GM18520 (cell line): ENCODE results near the gene ESPN.
"Not testable (repeated sequence)": the region's sequence is repeated elsewhere in the genome, so short reads cannot be mapped to it uniquely, and the experiment has no call there.

Source experiments
- ATAC-seq: cut with Tn5 transposase; IDR thresholded peaks from one replicate; pipeline ENCODE4 v1.9.1; 2021; ENCODE audit not compliant: unreplicated experiment

ESPN gene

DNA sequence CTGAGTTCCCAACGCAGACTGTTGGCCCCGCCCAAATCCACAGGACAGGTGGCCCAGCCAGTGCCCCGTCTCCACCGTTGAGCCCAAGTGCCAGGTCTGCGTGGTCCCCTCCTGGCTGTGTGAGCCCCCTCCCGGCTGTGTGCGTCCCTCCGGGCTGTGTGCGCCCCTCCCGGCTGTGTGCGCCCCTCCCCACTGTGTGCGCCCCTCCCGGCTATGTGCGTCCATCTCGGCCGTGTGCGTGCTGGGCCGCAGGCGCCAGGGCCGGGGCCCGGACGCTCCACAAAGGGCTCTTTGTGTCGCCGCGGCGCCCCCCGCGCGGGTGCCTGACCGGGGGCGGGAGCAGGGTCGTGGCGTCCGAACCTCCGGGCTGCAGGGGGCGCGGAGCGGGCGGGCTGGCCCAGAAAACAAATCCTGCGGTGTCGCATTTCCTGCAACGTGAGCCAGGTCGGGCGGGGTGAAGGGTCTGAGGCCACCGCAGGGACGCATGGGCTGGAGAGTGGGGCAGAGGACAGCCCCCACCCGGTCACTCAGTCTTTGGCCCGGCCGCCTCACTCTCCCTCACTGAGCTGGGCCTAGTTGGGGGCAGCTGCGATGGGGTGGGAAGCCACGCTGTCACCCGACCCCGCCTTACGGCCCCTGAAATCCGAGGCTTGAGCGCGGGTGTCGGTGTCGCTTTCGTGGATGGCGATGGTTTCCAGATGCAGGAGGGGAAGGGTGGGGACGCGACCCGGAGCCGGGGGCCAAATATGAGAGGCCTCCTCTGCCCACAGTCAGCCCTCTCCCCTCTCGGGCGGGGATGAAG, 22.6 kb downstream of the ESPN start:
- ATAC-seq = no peak

DNA sequence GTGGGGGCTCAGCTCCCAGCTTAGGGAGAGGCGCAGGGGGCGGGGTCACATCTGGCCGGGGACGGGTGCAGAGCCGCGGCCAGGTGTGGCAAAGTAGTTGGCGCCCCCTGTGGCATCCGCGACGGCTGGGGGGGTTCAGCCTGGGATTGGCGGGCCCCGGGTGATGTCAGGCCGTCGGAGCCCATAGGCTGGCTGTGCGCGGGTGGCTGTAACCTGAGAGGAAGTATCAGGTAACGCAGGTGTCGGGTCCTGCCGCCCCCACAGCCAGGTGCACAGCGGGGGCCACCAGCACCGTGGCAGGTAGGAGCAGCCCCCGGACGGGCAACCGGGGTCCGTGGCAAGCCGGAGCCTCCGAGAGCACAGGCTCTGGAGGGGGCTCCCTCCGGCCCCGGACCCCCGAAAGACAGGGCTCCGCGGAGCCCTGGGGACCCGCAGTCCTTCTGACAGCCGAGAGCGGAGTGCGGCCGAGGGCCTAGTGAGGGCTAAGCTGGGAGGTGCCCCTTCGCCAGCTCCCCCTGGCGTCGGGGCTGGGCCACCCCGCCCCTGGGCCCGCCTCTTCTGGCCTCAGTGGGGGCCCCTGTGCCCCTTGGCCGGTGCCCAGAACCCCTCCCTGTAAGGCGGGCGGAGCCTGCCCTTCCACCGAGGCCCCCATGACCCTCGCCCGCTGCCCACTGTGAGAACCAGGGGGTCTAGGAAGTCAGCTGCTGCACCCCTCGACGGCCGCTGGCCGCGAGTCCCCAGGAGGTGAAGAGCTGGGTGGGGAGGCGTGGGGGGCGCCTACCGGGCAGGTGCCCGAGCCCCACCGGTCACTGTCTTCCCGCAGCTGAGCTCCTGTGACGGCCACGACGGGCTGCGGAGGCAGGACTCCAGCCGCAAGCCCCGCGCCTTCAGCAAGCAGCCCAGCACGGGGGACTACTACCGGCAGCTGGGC, 23.5 kb downstream of the ESPN start:
- no peak for ATAC-seq

DNA sequence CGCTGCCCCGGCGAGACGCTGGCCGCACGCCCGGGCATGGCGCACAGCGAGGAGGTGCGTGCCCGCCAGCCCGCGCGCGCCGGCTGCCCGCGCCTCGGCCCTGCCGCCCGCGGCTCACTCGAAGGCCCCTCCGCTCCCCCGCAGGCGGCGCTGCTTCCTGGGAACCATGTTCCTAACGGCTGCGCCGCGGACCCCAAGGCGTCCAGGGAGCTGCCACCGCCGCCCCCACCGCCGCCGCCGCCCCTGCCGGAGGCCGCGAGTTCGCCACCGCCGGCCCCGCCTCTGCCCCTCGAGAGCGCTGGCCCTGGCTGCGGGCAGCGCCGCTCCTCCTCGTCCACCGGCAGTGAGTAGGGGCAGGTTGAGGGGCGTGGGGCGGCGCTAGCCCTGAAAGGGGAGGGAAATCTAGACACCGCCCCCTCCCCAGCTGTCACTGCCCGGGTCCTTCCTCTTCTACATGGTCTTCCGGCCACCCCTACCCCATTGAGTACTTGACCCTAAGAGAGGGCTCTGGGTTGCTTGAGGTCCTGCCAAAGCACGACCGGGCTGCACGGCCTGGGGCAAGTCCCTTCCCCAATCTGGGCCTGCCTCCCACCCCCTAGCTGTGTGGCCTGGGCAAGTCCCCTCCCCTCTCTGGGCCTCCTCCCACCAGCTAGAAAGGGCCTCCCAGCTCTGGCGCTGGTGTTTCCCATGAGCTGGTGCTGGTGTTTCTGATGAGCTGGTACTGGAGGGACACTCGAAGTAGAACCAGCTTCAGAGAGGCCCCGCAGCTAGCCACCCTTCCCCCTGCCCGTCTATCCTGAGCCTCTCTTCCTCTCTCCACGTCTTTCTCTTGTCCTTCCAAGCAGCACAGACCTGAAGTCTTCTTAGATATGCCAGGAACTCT, 24.4 kb downstream of the ESPN start:
- no peak for ATAC-seq

DNA sequence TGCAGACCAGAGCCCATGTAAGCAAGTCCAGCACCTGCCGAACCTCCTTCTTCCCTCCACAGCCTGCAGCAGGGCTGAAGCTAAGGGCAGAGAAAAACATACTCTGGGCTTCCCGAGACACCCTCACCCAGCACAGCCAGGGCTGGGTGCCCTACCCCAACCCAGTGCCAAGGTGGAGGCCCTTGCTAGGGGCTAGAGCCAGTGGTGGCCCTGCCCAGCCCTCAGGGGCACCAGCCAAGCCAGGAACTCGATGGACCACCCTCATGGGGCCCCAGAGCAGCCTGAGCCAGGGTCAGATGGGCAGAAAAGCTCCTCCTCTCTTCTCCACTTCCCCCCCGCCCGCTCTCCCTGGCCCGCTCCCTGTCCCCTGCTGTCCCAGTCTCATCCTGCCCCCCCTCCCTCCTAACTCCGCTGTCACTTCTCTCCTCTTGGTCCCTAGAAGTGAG, 25.5 kb downstream of the ESPN start:
- ATAC-seq = no peak

DNA sequence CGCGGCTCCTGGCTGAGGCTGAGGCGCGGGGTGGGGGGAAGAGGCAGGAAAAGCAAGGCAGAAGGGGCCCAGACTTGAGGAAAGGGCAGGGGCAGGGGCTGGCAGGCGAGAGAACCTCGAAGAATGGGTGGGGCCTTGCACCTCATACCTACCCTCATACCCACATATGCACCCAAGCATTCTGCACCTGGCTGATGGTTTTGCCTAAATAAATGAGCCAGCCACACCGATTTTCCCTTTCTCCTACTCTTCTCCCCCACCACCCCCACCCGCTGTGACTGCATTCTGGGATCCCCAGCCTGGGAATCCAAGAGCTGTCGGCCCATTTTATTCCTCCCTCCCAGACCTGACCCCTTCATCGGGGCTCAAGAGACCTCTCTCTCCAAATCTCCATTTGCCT, 25.9 kb downstream of the ESPN start:
- not testable (repeated sequence) for ATAC-seq

DNA sequence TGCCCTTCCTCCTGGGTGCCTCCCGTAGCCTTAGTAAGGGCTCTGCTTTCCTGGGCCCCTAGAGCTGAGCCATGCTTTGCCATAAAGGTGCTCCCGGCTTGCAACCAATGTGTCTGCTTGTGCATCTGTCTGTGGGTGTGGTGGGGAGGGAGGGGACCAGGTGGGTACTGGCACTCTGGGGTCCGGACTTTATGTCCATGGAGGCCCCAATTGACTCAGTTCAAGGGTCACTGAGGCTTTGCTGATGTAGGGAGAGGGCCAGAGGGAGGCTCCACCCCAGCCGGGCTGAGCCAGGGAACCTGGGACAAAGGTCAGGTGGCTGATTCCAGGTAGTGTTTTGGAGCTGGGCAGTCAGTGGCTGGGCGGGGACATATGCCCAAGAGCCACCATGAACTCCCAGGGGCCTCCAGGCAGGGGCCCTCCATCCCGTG, 26.4 kb downstream of the ESPN start:
- no peak for ATAC-seq

DNA sequence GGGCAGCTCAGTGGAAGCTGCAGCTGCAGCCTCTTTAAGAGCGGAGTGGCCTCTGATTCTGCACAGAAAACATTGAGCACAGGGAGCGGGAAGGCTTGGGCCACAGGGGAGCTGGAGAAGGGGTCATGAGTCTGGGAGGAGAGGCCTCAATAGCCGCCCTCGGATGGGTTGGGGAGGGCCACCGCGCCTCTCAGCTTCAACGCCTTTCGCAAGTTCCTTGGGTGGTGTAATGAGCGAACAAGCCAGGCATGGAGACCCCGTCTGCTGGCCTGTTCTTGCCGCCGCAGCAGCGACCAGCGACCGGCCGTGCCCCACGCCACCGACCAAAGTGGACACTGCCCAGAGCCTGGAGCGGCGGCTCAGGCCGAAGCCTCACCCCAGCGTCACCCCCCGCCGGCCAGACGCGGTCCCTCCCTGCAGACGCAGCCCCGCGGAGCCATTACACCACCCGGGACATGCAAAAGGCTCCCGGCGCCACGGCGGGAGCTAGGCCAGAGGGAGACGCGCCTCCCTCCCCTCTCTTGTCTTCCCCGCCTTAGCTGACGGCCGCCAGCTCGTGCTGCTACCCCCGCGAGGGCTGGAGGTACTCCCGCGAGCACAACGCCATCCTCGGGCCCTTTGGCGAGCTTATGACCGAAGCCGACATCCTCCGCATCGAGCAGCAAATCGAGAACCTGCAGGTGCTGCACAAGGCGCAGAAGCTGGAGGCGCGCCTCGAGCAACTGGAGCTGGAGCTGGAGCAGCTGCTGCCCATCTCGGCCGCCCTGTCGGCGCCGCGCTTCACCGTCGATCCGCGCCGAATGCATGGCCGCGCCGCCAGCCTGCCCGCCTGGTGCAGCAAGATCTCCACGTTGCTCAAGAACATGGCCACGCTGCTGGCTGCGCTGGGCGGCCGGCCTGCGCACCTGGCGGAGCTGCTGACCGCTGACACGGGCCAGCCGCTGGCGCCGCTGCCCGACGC, 29.6 kb downstream of the ESPN start:
- ATAC-seq = not testable (repeated sequence)

DNA sequence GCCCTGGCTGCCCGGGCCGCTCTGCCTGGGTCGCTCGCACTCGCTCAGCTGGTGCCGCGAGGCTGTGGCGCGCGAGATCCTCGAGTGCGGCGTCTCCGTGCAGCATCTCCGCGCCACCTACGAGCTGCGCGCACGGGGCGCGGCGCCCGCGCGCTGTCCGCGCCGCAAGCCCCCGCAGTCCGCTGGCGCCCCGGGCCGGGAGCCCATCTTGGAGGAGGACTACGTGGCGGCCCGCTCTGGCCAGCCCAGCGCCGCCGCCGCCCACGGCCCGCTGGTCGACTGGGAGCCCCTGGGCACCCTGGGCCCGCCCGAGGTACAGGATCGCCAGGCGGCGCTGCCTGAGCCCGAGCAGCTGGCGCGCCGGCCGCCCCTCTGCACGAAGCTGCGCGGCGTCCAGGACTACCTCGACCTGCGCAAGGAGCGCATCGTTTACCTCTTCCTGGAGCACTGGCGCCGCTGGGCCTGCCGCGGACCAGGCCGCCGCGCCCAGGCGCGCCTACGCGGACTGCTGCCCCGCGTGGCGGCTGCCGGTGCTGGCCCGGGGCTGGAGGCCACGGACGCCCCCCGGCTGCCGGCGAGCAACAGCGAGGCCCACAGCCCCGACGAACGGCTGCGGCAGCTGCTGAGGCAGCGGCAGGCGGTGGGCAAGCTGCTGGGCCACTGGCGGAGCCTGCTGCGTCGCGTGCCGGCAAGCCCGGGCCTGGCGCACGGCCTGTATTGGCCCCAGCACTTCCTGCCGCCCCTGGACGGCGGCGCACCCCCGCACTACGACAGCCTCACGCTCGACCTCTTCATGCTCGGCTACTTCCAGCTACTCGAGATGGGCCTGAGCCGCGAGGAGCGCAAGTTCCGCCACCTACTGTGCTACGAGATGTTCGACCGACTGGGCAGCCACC, 30.5 kb downstream of the ESPN start:
- no peak for ATAC-seq

DNA sequence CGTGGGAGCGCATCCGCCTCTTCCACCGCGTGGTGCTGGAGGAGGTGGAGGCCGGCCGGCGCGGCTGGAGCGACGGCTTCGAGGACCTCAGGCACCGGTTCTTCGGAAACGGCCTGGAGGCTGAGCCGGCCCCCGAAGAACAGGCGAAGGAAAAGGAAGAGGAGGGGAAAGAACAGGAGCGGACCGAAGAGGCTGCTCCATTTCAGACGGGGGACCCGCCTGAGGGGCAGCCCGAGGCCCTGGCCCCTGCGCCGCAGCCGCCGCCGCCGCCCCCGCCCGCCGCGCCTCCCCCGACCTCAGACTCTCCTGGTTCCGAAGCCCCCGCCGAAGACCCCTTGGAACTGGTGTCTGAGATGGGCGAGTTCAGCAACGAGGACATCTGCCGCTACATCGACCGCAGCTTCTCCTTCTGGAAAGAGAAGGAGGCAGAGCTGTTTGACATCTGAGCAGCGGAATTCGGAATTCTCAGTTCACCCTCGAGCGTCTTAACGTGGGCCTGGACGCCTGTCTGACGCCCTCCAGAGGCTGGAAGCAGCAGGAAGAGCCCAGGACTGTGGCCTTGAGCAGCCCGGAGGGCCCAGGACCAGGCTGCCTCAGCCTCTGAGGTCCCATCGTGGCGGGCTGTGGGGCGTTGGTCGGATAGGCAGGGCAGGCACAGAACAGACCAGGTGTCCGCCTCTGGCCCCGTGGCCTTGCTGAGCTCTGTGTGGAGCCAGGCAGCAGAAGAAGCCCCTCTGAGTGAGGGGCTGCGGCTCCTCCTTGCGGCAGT, 31.4 kb downstream of the ESPN start:
- ATAC-seq = not testable (repeated sequence)

DNA sequence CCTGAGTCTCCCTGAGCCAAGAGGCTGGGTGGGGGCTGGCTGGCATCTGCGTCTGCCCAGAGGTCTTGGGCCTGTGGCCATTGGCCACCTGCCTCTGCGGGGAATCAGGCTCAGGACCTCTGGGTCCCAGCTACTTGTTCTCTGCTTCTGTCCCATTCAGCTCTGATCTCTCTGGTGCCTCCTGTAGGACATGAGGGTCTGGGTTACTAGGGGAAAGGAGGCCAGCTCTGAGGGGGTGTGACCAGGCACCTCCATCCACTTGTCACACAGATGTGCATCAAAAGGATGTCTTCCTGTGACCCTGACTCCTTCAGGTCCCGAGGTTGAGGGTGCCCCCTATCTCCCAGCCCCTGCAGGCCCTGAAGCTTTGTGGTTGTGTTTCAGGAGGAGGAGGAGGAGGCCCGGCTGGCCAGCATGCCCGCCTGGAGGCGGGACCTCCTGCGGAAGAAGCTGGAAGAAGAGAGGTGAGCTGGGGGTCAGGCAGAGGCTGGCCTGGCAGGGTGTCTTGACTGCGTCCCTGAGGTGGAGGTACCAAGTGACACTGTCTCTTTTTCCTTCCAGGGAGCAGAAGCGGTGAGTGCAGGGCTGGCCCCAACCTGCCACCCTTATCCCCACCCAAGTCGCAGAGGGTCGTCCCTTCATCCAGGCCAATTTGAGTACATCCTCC, 32.4 kb downstream of the ESPN start:
- no peak for ATAC-seq

DNA sequence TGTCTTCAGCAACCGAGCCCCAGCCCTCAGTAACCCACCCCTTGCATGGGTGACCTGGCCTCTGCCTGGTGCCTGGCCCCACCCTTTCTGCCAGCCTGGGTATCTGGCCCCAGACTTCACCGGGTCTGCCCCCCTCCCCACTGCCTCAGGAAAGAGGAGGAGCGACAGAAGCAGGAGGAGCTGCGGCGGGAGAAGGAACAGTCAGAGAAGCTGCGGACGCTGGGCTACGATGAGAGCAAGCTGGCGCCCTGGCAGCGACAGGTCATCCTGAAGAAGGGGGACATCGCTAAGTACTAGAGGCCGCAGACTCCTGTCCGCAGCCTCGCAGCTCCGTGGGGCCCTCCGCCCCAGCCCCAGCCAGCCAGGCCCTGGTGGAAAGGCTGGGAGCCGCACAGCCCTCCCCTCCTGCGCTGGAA, 35.3 kb downstream of the ESPN start:
- ATAC-seq = no peak

DNA sequence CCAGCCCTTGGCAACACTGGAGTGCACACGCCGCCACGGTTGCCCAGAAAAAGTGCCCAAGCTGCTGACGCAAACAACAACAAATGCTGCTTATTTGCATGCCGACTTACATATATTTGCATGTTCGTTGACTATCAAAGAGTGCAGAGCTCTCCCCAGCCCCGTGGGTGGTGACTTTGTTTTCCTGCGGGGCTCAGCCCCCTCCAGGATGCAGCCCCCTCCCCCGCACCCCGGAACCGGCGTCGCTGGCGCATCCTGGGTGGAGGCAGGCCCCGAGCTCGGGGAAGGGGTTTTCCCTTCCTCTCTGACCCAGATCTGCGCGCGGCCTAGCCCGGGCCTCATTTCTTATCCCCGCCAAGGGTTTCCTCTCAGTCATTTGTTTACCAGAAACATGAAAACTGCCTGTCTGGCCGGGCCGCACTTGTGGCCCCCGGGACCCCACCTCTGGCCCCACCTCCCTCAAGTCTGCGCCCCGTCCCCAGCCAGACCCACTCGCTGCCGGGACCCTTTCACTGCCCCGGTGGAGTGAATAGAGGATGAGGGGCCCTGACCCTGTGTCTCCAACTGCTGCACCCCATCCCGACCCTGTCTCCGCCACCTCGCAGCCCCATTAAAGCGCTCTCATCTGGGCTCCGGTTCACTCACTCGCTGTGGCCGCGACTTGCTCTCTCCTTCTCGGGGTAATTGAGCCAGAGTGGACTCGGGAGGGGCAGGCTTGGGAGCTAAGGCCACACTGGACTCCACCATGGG, 35.9 kb downstream of the ESPN start:
- ATAC-seq = no peak

DNA sequence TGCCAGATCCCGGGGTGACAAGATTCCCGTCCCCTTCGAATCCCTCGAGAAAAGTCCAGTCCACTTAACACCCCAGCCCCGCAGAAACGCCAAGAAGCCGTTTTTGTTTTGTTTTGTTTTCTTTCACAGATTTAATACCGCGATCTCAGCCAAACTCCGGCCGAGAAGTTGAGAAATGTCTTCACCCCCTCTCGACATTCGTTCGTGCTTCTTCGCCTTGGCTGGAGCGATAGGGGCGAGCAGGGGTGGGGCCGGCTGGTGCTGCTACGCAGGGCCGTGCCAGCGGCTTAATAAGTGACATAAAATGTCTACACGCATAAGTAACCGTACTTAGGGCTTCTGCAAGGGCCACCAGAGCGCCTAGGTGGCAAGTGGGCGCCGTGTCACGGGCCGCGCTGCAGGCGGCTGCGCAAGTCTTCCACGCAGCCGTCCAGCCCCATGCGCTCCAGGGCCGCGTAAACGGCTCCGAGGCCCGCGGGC, 36.5 kb downstream of the ESPN start:
- ATAC-seq = no peak

DNA sequence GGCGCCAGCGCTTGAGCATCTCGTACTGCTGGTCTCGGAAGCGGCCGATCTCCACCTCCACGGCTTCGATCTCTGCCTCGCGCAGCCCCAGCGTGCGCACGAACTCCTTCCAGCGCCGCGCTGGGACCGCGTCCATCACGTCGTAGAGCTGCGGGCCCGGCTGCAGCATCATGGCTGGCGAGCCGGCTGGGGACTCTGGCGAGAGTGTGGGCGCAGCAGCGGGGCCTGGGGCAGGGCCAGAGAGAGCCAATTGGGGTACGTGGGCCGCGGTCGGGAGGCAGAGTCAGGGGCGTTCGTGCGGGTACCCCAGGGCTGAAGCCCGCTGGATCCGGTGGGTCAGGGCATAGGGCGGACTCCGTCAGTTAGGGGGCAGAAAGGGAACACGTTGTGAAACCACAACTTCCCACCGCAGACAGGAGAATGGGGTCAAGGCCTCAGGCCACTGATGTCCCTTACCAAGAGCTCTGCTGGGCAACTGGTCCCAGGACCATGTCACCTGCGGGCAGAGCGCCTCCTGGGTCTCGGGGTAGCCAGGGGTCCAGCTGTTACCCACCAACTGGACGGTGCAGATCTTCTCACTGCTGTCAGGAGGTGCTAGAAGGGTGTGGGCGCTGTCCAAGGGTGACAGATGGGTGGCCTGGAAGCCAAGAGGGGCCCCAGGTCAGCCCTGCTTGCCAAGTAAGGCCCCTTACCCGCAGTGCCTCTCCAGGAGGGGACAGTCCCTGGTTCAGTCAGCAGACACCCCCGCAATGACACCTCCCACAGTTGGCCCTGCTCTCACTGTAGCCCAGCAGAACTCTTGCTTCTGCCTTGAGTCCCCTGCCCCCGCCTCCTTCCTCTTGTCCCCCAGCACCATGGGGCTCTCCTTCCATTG, 37.2 kb downstream of the ESPN start:
- ATAC-seq = no peak

DNA sequence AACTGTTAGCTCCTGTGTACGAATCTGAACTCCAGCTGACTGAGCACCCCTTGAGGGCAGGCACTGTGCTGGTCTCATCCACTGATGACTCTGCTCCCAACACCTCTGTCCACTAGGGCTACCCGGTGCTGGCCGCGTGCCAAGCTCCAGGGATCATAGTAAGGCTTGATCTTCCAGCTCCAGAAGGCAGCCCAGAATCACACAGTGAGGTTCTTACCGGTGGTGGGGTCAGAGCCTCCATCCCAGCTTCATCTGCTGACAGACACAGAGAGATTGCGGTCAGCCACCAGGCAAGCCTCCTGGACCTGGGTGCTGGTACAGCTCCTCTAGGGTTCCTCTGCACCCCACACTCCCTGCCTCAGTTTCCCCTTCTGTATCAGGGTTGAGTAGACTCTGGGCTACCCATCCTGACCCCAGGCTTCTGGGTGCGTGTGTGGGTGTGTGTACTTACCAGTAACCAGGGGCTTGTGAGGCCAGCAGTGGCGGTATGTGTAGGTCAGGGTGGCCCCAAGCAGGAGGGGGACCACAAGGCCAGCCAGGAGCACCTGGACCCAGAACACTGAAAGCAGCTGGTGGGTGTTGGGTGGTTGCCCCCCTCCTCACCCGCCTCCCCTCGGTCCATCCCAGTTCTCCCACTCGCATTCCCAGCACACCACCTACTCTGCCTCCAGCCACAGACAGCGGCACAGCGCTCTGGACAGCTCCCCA, 38.0 kb downstream of the ESPN start:
- no peak for ATAC-seq
